HL-60 (cell line): ENCODE measurements around the gene DCAF7.

Source experiments
- POLR2AphosphoS5 ChIP-seq: IDR thresholded peaks from 2 replicates; pipeline ENCODE4 v1.6.1; 2012; ENCODE audit warnings: low read depth
- TF ChIP-seq, protein P1 (sequence below): IDR thresholded peaks from one replicate; pipeline ENCODE4 v1.5.1; 2011; ENCODE audit warnings: low read length, control low read depth, inconsistent platforms; ENCODE audit not compliant: insufficient read depth
- TF ChIP-seq, protein P2 (sequence below): IDR thresholded peaks from 2 replicates; pipeline ENCODE4 v1.6.1; 2012; ENCODE audit warnings: low read depth; ENCODE audit not compliant: insufficient replicate concordance

DNA sequence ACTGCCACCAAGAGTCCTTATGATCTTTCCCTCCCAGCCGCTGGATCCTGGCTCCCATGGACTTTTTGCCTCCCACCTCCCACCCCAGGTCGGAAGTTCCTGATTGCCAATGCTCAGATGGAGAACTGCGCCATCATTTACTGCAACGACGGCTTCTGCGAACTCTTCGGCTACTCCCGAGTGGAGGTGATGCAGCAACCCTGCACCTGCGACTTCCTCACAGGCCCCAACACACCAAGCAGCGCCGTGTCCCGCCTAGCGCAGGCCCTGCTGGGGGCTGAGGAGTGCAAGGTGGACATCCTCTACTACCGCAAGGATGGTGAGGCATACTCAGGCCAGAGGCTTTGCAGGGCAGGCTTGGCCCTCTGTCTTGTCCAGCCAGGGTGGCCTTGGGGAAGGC lies 26.2 kb upstream of the DCAF7 start:
- TF ChIP-seq, protein P1, sequence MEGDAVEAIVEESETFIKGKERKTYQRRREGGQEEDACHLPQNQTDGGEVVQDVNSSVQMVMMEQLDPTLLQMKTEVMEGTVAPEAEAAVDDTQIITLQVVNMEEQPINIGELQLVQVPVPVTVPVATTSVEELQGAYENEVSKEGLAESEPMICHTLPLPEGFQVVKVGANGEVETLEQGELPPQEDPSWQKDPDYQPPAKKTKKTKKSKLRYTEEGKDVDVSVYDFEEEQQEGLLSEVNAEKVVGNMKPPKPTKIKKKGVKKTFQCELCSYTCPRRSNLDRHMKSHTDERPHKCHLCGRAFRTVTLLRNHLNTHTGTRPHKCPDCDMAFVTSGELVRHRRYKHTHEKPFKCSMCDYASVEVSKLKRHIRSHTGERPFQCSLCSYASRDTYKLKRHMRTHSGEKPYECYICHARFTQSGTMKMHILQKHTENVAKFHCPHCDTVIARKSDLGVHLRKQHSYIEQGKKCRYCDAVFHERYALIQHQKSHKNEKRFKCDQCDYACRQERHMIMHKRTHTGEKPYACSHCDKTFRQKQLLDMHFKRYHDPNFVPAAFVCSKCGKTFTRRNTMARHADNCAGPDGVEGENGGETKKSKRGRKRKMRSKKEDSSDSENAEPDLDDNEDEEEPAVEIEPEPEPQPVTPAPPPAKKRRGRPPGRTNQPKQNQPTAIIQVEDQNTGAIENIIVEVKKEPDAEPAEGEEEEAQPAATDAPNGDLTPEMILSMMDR = no peak
- no peak for TF ChIP-seq POLR2AphosphoS5
- TF ChIP-seq, protein P2, sequence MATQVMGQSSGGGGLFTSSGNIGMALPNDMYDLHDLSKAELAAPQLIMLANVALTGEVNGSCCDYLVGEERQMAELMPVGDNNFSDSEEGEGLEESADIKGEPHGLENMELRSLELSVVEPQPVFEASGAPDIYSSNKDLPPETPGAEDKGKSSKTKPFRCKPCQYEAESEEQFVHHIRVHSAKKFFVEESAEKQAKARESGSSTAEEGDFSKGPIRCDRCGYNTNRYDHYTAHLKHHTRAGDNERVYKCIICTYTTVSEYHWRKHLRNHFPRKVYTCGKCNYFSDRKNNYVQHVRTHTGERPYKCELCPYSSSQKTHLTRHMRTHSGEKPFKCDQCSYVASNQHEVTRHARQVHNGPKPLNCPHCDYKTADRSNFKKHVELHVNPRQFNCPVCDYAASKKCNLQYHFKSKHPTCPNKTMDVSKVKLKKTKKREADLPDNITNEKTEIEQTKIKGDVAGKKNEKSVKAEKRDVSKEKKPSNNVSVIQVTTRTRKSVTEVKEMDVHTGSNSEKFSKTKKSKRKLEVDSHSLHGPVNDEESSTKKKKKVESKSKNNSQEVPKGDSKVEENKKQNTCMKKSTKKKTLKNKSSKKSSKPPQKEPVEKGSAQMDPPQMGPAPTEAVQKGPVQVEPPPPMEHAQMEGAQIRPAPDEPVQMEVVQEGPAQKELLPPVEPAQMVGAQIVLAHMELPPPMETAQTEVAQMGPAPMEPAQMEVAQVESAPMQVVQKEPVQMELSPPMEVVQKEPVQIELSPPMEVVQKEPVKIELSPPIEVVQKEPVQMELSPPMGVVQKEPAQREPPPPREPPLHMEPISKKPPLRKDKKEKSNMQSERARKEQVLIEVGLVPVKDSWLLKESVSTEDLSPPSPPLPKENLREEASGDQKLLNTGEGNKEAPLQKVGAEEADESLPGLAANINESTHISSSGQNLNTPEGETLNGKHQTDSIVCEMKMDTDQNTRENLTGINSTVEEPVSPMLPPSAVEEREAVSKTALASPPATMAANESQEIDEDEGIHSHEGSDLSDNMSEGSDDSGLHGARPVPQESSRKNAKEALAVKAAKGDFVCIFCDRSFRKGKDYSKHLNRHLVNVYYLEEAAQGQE = no peak
